Right lung (tissue), 5 donors: ENCODE results near the gene BMERB1. TPM values are rescaled to one million over a fixed set of nuclear protein-coding genes. Genes with fewer than 3 reads are reported as not detected.
"Not testable (repeated sequence)": the region's sequence is repeated elsewhere in the genome, so short reads cannot be mapped to it uniquely, and the experiment has no call there.

Experiments
- DNase-seq, 2 donors: peaks; one replicate each; pipeline ENCODE4 v3.0.0-alpha.2; 2013
- polyA plus RNA-seq, 5 donors: library from polyadenylated mRNA; unstranded; fragments of 120-200 nt; gene quantifications; one replicate each; pipeline versions ENCODE4 v1.2.1 to v1.2.3, GENCODE V29; 2013; ENCODE audit warnings: inconsistent platforms in 1 of 5, low replicate concordance in 1 of 5; ENCODE audit not compliant: insufficient read length in 5 of 5, insufficient read depth in 1 of 5

Gene BMERB1
- polyA plus RNA-seq, 5 donors = 35.0 to 42.2 (median 40.0) TPM

- DNase-seq = no peak
These were observed 25.4 kb downstream of the BMERB1 start for GRCh38 chr16:15459791-15460190.

DNA sequence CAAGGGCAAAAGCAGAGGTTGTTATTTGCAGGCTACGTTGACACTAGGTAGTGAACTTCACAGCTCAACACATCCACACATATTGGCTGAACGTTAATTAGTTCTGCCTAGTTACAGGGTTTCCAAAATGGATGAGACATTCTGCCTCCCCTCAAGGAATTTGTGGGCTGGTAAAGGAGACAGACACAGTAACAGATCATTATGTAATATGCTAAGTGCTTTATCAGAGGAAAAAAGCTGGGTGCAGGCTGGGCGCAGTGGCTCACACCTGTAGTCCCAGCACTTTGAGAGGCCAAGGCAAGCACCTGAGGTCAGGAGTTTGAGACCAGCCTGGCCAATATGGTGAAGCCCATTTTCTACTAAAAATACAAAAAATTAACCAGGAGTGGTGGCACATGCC is 26.2 kb downstream of the BMERB1 start:
- no peak for DNase-seq

DNA sequence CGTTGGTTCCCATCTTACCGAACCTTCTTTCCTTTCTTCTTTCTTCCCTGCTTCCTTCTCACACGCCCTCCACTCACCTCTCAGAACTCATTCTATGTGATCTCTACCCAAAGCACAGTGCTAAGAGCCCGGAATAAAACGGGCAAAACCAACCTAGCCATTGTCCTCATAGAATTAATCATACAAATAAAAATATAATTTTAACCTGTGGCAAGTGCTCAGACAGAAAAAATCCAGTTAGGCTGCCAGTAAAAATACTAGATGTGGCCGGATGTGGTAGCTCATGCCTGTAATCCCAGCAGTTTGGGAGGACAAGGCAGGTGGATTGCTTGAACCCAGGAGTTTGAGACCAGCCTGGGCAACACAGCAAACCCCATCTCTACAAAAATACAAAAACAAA is 27.0 kb downstream of the BMERB1 start:
- DNase-seq = no peak

- no peak for DNase-seq
These were observed 30.2 kb downstream of the BMERB1 start for GRCh38 chr16:15464401-15465186.

DNA sequence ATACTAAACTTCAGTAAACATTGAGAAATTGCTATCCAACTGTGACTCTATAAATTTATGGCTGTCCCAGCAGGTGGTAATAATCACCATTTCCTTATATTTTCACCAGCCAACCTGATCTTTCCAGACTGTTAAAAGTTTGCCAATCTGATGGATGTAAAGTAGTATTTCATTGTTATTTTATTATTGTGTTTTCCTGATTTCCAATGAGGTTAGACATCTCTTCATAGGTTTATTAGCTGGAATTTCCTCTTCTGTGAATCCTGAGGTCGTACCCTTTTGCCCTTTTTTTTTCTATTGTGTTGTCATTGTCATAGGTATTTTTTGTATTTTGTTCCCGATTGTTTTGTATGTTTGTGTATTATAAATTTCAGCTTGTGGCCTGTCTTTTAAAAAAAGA is 31.7 kb downstream of the BMERB1 start:
- DNase-seq = no peak

DNA sequence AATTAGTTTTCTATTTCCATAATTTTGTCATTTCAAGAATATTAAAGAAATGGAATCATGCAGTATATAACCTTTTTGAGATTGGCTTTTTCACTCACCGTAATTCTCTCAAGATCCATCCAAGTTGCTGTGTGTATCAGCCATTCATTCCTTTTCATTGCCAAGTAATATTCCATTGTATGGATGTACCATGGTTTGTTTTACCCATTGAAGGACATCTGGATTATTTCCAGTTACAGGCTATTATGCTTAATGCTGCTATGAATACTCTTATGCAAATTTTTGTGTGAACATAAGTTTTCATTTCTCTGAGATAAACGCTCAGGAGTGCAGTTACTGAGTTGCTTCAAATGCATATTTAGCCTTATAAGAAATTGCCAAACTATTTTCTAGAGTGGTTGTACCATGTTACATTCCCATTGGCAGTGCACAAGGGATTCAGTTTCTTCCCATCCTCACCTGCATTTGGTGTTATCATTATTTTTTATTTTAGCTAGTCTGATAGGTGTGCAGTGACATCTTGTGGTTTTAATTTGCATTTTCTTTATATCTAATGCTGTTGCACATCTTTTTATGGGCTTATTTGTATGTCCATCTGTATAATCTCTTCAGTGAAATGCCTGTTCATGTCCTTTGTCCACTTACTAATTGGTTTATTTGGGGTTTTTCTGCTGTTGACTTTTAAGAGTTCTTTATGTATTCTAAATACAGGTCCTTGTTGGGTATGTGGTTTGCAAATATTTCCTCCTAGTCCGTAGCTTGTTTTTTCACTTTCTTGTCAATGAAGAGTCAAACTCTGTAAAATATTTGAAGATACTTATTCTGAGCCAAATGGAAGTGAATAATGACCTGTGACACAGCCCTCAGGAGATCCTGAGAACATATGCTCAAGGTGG is 32.7 kb downstream of the BMERB1 start:
- no peak for DNase-seq

DNA sequence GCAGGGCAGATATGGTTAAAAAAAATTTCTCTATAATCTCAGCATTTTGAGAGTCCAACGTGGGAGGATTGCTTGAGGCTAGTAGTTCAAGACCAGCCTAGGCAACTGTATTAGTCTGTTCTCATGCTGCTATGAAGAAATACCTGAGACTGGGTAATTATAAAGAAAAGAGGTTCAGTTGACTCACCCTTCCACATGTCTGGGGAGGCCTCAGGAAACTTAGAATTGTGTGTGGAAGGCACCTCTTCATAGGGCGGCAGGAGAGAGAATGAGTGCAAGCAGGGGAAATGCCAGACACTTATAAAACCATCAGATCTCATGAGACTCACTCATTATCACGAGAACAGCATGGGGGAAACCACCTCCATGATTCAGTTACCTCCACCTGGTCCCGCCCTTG is 42.6 kb downstream of the BMERB1 start:
- DNase-seq = not testable (repeated sequence)

GRCh38 chr16:15477802-15478201 is 43.4 kb downstream of the BMERB1 start:
- DNase-seq = no peak

GRCh38 chr16:15482068-15482747 is 47.8 kb downstream of the BMERB1 start:
- DNase-seq = peak; percentile 15 to 24

DNA sequence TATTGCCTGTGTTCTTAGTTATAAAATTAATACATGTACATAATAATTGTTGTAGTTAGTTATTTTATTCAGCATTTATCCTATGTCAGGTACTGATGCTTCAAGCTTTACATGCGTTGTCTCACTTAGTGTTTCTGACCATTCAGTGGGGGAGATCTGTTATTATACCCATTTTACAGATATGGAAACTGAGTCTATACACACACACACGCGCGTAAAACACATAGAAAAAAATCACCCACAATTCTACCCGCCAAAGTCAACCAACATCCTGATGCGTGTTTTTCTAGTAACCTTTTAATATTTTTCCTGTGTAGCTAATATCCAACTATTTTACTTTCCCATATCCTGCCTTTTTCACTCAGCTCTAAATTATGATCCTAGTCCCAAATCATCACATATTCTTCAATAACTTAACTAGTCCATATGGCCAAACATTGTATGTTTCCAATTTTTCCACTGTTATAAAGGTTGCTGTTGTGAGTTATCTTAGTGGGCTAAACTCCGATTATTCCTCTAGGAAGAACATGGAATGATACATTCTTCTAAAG is 48.4 kb downstream of the BMERB1 start:
- DNase-seq = no peak

- DNase-seq = no peak
These were observed 49.5 kb downstream of the BMERB1 start for GRCh38 chr16:15483857-15484256.

GRCh38 chr16:15484662-15485061 is 50.3 kb downstream of the BMERB1 start:
- no peak for DNase-seq

DNA sequence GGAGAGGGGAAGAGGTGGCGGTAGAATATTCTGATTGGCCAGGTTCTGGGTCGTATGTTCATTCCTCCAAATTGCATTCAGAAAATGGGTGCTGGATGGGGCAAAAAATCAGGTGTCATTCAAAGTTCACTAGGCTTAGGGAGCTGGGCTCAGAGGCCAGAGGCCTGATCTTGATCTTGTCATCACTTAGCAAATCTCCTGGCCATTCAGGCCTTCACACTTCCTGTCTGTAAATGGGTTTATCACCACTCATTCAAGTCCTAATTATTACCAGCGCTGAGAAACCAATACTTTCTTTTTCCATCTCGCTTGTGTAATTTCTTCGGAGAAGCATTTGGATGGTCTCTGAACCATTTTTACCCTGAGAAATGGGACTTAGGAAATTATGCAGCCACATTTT is 50.8 kb downstream of the BMERB1 start:
- no peak for DNase-seq

GRCh38 chr16:15486661-15487060 is 52.3 kb downstream of the BMERB1 start:
- DNase-seq = no peak

DNA sequence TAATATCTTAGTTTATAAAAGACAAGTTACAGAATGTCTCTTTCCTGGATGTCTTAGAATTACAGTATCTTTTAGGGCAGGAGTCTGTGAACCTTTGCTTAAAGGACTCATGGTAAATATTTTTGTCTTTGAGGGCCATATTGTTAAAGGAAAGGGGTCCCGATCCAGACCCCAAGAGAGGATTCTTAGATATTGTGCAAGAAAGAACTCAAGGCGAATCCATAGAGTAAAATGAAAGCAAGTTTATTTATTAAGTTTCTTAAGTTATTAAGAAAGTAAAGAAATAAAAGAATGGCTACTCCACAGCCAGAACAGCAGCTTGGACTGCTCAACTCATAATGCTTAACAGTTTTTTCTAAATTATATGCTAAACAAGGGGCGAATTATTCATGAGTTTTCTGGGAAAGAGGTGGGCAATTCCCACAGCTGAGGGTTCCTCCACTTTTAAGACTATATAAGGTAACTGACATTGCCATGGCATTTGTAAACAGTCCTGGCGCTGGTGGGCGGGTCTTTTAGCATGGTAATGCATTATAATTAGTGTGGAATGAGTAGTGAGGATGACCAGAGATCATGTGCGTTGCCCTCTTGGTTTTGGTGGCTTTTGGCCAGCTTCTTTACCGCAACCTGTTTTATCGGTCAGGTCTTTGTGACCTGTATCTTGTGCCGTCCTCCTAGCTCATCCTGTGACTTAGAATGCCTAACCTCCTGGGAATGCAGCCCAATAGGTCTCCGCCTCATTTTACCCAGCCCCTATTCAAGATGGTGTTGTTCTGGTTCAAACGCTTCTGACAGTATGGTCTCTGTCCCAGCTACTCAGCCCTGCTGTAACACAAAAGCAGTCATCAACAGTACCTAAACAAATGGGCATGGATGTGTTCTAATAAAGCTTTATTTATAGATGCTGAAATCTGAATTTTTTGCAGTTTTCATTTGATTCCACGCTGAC is 53.2 kb downstream of the BMERB1 start:
- no peak for DNase-seq

DNA sequence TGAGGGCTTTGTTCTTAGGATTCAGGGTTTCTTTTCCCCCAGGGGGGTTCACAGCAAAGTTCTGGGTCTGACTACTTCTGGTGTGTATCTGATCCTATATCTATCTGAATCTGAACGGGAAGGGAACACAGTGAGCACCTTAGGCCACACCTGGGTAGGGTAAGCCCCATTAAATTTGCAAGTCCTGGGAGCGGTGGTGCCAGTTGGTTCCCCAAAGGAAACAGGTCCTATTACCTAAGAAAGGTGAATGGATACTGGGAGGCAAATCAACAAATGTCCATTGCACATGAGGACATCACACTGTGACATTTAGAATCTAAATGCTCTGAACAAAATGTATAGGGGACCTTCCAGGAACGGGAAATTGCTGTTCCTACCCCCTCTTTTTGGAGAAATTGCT is 54.6 kb downstream of the BMERB1 start:
- no peak for DNase-seq

- DNase-seq = no peak
These were observed 55.8 kb downstream of the BMERB1 start for GRCh38 chr16:15490123-15490711.

DNA sequence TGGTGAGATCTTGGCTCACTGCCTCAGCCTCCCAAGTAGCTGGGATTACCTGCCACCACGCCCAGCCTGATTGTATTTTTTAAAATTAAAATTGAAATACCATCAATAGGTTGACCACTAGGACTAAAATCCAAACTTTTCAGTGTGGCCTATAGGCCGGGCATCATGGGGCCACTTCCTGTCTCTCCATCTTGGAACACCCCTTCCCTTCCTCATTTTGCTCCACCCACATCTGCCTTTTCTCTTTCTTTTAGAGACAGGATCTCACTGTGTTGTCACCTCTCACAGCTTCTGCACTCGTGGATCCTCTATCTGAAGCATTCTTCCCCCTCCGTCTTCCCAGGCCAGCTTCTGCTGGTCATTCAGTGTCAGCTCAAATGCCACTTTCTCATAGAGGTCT is 57.0 kb downstream of the BMERB1 start:
- DNase-seq = no peak

GRCh38 chr16:15492091-15492740 is 57.8 kb downstream of the BMERB1 start:
- no peak for DNase-seq
